NCI-H2171 treated with DMSO at 0.1 percent for 48 hours (cell line): Measurements from ENCODE around the gene MTA2.
"Not testable (repeated sequence)": the region's sequence is repeated elsewhere in the genome, so short reads cannot be mapped to it uniquely, and the experiment has no call there.

ENCODE experiments used
- DNase-seq: peaks from one replicate; lab custom pipeline; 2025; lab: John Stamatoyannopoulos, UW

MTA2 gene

DNA sequence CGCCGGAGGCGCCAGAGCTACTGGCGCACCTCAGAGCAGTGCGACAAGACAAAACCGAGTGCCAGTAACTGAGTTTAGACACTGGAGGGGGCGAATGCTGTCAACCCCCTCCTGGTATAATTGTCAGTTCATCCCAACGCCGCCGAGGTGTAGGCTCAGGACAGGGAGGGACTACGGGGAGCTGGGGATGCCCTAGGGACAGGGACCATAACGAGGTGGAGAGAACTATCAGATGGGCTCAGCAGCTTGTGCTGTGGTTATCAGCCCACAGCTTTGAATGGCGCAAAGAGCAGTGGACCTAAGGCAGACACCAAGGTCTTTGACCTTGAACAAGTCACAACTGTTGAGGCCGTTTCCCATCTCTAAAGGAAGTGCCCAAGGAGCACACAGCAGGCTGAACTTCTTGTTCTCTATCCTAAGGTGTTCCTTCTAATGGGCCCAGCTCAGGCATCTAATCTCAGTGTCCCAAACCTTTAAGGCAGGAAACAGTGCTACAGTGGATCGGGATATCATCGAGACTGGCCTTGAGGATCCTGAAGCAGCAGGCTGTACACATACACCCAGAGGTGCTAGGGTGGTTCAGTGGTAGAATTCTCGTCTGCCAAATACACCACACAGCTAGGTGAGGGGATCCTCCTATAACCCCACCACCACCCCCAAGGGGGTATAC, 9.4 kb downstream of the MTA2 start:
- DNase-seq = no peak

- DNase-seq = peak; percentile 100
Observed at GRCh38 chr11:62591448-62592145, 10.1 kb downstream of the MTA2 start, which contains the start of gene TUT1. Gene TUT1, minus strand, starts transcription at chr11:62591523. Its CDS starts 38 bp downstream, at chr11:62591485.

- DNase-seq = peak; percentile 27
Observed at GRCh38 chr11:62588966-62589637, 12.6 kb downstream of the MTA2 start.

DNA sequence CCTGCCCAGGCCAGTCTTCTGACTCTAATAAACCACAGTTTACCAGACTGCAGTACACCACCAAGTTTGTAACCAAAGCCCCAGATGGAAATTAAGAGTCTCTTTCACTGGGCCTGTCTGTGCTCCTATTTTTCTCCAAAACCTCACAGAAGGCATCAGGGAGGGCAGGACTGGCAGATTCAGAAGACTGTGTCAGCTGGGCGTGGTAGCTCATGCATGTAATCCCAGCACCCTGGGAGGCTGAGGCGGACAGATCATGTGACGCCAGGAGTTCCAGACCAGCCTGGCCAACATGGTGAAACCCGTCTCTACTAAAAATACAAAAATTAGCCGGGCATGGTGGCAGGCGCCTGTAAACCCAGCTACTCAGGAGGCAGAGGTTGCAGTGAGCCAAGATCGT, 16.3 kb downstream of the MTA2 start:
- DNase-seq = not testable (repeated sequence)

- not testable (repeated sequence) for DNase-seq
Observed at GRCh38 chr11:62581735-62582134, 19.9 kb downstream of the MTA2 start.

- no peak for DNase-seq
Observed at GRCh38 chr11:62580959-62581715, 20.5 kb downstream of the MTA2 start.

GRCh38 chr11:62579252-62579651, 22.4 kb downstream of the MTA2 start:
- DNase-seq = no peak

DNA sequence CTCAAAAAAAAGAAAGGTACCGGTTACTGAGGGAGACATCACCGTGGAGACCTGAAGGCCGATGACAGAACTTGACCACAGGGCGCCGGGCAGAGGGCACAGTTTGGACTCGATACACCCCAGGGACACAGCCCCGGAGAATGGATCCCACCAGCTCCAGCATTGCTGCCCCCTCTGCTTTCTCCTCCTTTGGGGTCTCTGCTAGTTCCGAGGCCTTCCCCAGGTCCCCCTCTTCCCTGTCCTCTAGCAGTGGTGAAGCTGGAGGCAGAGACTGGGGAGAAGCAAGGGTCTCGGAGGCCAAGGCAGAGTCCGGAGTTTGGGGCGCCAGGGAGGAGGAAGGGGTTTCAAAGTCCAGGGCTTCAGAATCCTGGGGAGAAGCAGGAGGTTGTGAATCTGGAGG, 23.1 kb downstream of the MTA2 start:
- DNase-seq = no peak

DNA sequence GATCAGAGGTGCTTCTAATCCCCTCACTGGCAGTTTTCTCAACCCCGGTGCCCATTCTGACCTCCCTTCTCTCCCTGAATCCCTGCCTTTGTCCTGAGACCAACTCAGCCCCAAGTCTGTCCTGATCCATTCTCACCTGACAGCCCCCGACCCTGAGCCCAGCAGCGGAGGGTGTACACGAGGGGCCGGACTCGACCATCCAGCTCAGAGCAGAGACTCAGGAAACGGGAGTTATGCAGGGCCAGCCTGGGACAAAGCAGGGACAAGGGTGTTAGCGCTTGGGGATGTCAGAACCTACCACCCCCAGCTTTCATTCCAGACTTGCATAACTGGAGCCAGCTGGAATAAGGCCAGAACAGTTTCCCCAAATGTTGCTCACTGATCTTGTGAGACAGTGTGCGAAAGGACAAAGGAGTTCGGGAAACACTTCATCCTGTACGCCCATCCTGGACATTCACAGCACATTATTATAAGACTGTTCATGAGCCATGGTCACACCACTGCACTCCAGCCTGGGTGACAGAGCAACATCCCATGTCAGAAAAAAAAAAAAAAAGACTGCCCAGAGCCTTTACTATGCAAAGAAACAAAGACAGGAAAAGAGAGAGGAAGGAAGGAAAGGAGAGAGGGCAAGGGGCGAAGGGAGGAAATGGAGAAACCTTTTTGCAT, 24.5 kb downstream of the MTA2 start:
- DNase-seq = no peak

GRCh38 chr11:62575837-62576236, 25.8 kb downstream of the MTA2 start:
- DNase-seq = no peak

GRCh38 chr11:62575156-62575555, 26.5 kb downstream of the MTA2 start:
- no peak for DNase-seq

- DNase-seq = peak; percentile 43
Observed at GRCh38 chr11:62574363-62575071, 27.1 kb downstream of the MTA2 start.

DNA sequence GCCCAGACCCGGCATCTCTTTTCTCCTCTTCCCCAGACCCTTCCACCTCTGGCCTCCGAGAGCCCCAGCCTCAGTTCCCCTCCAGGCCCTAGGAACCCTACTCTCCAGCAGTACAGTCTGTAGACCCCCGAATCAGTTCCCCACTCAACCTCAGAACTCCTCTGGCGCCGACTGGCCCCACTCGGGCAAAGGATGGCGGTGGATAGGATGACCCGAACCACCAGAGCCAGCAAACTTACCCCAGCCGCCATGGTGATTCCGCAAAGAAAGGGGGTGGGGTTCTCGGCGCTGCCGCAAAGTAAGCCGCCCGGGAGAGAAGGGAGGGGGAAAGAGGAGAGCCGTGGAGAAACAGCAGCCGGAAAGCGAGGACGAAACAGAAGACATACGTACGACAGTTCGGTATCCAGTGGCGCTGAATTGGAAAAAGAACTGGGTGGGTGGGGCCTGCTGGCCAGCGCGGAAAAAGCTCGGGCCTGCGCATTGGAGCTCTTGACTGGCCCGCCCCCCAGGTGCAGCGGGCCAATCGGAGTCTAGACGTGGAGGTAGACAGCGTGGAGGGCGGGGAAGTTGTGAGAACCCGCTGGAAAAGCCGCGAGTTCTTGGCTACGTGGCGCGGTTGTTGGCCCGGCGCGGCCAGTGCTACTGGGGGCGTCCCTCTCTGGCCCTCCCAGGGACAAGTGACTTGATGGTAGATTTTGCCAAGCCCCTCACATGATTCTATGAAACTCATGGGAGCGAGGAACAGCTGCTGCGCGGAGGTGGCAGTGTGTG, 27.9 kb downstream of the MTA2 start, which contains the start of gene EEF1G:
Gene EEF1G (minus strand): TSS at position 300 of the 771 bp plus-strand sequence. CDS start 49 bp downstream, at position 251.
- peak; percentile 100 for DNase-seq

GRCh38 chr11:62573006-62573591, 28.6 kb downstream of the MTA2 start:
- DNase-seq = peak; percentile 38

DNA sequence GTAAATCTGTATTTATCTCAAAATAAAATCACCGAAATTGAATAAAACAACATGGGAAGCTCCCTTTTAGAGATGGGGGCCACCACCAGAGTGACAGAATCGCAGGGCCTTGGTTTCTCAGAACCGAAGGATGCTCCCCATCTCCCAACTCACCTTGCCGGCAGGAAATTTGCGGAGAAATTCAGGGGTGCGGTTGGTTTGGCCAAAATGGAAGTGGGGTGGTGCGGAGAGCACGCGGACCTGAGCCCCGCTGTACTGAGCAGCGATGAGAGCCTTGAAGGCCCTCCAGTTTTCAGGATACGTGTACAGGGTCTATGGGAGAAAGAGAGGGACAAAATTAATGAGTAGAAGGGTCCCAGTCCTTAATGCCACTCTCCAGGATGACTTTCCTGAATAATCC, 29.2 kb downstream of the MTA2 start:
- no peak for DNase-seq

GRCh38 chr11:62571493-62571892, 30.2 kb downstream of the MTA2 start:
- DNase-seq = not testable (repeated sequence)

DNA sequence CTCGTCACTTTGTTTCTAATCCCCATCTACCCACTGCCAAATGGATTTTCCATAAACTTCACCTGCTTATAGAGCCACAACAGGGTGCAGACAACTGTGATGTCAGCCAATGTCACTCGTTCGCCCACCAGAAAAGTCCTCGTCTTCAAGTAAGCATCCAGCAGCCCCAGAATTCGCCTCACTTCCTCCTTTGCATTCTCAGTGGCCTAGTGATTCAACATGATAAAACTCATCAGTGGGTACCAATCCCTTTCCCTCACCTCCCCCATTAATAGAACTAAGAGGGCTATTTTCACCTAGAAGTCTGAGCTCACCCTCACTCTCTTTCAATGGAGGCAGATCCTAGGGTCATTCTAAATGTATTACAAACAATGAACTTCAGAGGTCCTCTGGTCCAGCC, 30.8 kb downstream of the MTA2 start:
- DNase-seq = not testable (repeated sequence)

DNA sequence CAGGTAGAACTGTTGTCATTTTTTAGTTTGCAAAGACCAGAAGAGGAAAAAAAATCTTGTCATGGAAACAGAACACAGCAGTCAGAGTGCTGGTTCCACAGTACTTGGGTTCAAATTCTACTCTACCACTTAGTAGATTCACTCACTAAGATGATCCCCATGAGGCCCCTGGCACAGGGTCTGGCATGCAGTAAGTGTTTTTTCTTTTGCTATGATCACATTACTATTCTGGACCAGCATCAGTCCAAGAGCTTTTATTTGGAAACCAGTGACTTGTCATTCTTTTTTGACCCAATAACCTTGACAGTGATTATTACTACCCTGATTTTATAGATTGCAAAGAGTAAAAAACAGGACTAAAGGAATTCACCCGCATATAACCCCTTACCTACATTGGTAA, 32.1 kb downstream of the MTA2 start:
- DNase-seq = no peak

- DNase-seq = no peak
Observed at GRCh38 chr11:62567018-62567633, 34.5 kb downstream of the MTA2 start.
